ENCODE data around the gene CENPA.

The CENPA gene

GRCh38 chr2:26801796-26802195, 15.9 kb downstream of the CENPA start:
- Histone ChIP-seq H3K9ac (ENCODE audit: low read length) (no peak overlapping the region), H3K36me3 (ENCODE audit: low read length) (peaks cover 5% of the 10 kb centered on the region; the same call in 1 of the 2 replicates), H3K9me3 (ENCODE audit: insufficient read depth, low read length) (no peaks in the 10 kb centered on the region), H3K27ac (ENCODE audit: low read depth, low read length) (no peak overlapping the region), H3F3A (ENCODE audit: insufficient read depth) (peaks cover 3% of the 10 kb centered on the region; the same call in 1 of the 2 replicates), H3K4me3 (ENCODE audit: insufficient read depth, low read length, poor library complexity, severe bottlenecking) (no peak overlapping the region), H2AFZ (ENCODE audit: low read depth, low read length, severe bottlenecking) (no peak overlapping the region), H4K20me1 (ENCODE audit: low read depth, low read length) (no peaks in the 10 kb centered on the region), H3K9me2 (replicated peaks; ENCODE audit: insufficient read depth, low read length) (no peaks in the 10 kb centered on the region), H3K79me2 (ENCODE audit: insufficient read depth, low read length) (no peaks in the 10 kb centered on the region), H3K27me3 (ENCODE audit: low read length) (no peaks in the 10 kb centered on the region), H3K4me2 (ENCODE audit: low read depth, low read length, poor library complexity, severe bottlenecking) (no peak overlapping the region)
- no peak for TF ChIP-seq EZH2phosphoT487 (conservative IDR thresholded peaks at IDR 0.05; ENCODE audit: low read length)
- TF ChIP-seq, protein P1, sequence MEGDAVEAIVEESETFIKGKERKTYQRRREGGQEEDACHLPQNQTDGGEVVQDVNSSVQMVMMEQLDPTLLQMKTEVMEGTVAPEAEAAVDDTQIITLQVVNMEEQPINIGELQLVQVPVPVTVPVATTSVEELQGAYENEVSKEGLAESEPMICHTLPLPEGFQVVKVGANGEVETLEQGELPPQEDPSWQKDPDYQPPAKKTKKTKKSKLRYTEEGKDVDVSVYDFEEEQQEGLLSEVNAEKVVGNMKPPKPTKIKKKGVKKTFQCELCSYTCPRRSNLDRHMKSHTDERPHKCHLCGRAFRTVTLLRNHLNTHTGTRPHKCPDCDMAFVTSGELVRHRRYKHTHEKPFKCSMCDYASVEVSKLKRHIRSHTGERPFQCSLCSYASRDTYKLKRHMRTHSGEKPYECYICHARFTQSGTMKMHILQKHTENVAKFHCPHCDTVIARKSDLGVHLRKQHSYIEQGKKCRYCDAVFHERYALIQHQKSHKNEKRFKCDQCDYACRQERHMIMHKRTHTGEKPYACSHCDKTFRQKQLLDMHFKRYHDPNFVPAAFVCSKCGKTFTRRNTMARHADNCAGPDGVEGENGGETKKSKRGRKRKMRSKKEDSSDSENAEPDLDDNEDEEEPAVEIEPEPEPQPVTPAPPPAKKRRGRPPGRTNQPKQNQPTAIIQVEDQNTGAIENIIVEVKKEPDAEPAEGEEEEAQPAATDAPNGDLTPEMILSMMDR (IDR thresholded peaks at IDR 0.05; ENCODE audit: insufficient read depth, low read length, poor library complexity, severe bottlenecking) = no peak

GRCh38 chr2:26805241-26805676, 19.4 kb downstream of the CENPA start:
- Histone ChIP-seq H4K20me1 (ENCODE audit: low read depth, low read length) (no peaks in the 10 kb centered on the region), H3K9me3 (ENCODE audit: insufficient read depth, low read length) (no peaks in the 10 kb centered on the region), H3K4me3 (ENCODE audit: insufficient read depth, low read length, poor library complexity, severe bottlenecking) (no peak overlapping the region), H3K36me3 (ENCODE audit: low read length) (no peaks in the 10 kb centered on the region), H3K9me2 (replicated peaks; ENCODE audit: insufficient read depth, low read length) (no peaks in the 10 kb centered on the region), H2AFZ (ENCODE audit: low read depth, low read length, severe bottlenecking) (no peak overlapping the region), H3K79me2 (ENCODE audit: insufficient read depth, low read length) (no peaks in the 10 kb centered on the region), H3K9ac (ENCODE audit: low read length) (no peak overlapping the region), H3F3A (ENCODE audit: insufficient read depth) (no peaks in the 10 kb centered on the region; the same call in 1 of the 2 replicates), H3K27me3 (ENCODE audit: low read length) (no peaks in the 10 kb centered on the region), H3K27ac (ENCODE audit: low read depth, low read length) (no peak overlapping the region), H3K4me2 (ENCODE audit: low read depth, low read length, poor library complexity, severe bottlenecking) (no peak overlapping the region)
- TF ChIP-seq, protein P1 (IDR thresholded peaks at IDR 0.05; ENCODE audit: insufficient read depth, low read length, poor library complexity, severe bottlenecking) = no peak
- TF ChIP-seq EZH2phosphoT487 (conservative IDR thresholded peaks at IDR 0.05; ENCODE audit: low read length) = no peak

DNA sequence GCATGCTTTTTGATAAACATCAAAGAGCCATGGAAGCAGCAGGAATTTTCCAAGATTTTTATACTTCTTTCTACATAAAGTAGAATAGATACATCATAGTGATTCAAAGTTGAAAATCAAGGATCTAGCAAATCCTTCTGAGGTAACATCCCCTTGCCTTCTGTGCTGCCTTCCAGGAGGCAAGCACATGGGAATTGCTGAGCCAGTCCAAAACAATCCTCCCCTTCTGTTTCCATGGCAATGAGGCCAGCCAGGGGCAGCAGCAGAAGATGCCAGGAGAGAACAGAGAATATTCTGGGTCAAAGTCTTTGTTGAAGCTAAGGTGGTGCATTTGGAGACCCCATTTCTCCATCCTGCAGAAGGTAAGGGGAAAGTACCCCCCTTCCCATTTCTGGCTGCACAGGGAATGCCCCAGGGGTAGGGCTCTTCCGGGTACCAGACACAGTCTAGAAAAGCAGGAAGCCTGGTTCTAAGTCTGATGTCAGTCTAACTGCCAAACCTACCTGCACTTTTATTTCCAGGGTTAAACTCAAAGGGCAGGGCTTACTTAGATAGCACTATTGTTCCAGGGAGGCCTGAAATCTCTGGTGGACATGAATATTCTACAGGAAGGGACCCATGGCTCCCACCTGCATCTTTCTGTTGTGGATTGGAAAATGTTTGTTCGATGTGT, 22.1 kb downstream of the CENPA start:
- no peak overlapping the region for H2AFZ ChIP-seq (ENCODE audit: low read depth, low read length, severe bottlenecking)
- no peaks in the 10 kb centered on the region for H3K9me2 ChIP-seq (replicated peaks; ENCODE audit: insufficient read depth, low read length)
- no peak overlapping the region for H3K27ac ChIP-seq (ENCODE audit: low read depth, low read length)
- no peak overlapping the region for H3K4me3 ChIP-seq (ENCODE audit: insufficient read depth, low read length, poor library complexity, severe bottlenecking)
- no peaks in the 10 kb centered on the region for H4K20me1 ChIP-seq (ENCODE audit: low read depth, low read length)
- no peaks in the 10 kb centered on the region for H3K79me2 ChIP-seq (ENCODE audit: insufficient read depth, low read length)
- H3F3A ChIP-seq (ENCODE audit: insufficient read depth) = no peaks in the 10 kb centered on the region
- no peak for TF ChIP-seq EZH2phosphoT487 (conservative IDR thresholded peaks at IDR 0.05; ENCODE audit: low read length)
- TF ChIP-seq, protein P1 (IDR thresholded peaks at IDR 0.05; ENCODE audit: insufficient read depth, low read length, poor library complexity, severe bottlenecking) = no peak
- no peaks in the 10 kb centered on the region for H3K9me3 ChIP-seq (ENCODE audit: insufficient read depth, low read length)
- H3K9ac ChIP-seq (ENCODE audit: low read length) = no peak overlapping the region
- no peak overlapping the region for H3K4me2 ChIP-seq (ENCODE audit: low read depth, low read length, poor library complexity, severe bottlenecking)
- no peaks in the 10 kb centered on the region for H3K27me3 ChIP-seq (ENCODE audit: low read length)
- no peaks in the 10 kb centered on the region for H3K36me3 ChIP-seq (ENCODE audit: low read length)

Measured in SU-DHL-6 (cell line).